NCI-H460 (cell line): Measurements from ENCODE around the gene NELL2. TPM values are rescaled to one million over a fixed set of nuclear protein-coding genes. Genes with fewer than 3 reads are reported as not detected.

Experiments used
- DNase-seq: peaks from one replicate; pipeline ENCODE4 v3.0.0-alpha.2; 2016; ENCODE audit warnings: low read depth; ENCODE audit errors: extremely low read depth
- total RNA-seq: library from RNA; depleted of rRNA; stranded (reverse); fragments of >200 nt; shearing (Covaris generic); gene quantifications from 2 replicates; pipeline ENCODE4 v1.2.3, GENCODE V29; 2014

The NELL2 gene
- total RNA-seq, 1 experiment from 2014 or later: 0.15 TPM

DNA sequence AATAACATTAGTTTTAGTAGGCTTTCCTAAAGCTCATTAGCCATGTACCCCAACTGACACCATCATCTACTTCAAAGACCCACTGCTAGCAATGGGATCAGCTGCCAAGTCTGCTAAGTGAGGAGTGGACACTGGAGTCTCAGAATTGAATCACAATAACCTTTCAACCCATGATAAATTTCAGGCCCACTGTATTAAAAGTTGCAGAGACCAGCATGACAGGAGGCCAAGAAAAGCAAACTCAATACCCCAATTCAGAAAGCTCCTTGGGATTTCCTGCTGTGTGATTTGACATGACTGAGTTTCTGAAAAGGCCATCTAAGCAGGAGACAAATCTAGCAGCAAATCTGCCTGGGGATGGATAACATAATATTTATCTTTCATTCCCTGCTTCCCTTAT lies 320.7 kb downstream of the NELL2 start:
- no peak for DNase-seq

DNA sequence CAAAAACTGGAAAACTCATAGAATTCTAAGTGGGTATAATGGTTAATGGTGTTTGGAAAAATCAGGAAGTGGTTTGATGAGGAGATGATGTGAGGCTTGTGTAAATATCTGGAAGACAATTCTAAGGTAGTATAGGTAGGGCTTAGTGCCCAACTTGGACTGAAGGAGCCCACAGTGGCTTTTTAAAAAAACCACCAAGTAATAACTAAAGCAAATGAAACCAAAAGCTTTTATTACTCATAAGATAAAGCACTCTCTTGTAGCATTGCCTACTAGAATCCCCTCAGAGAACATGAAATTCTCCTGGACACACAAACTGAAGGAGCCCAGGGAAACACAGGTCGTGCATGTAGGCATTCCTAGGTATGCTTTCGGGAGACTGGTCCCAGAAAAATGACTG lies 324.5 kb downstream of the NELL2 start:
- DNase-seq: no peak

DNA sequence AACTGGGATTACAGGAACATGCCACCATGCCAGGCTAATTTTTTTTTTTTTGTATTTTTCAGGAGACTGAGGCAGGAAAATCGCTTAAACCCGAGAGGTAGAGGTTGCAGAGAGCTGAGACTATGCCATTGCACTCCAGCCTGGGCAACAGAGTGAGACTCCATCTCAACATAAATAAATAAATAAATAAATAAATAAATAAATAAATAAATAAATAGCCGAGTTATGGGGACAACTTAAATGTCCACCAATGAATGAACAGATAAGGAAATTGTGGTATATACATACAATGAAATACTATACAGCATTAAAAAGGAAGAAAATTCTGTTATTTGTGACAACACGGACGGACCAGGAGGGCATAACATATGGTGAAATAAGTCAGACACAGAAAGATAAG lies 325.7 kb downstream of the NELL2 start:
- DNase-seq: no peak

DNA sequence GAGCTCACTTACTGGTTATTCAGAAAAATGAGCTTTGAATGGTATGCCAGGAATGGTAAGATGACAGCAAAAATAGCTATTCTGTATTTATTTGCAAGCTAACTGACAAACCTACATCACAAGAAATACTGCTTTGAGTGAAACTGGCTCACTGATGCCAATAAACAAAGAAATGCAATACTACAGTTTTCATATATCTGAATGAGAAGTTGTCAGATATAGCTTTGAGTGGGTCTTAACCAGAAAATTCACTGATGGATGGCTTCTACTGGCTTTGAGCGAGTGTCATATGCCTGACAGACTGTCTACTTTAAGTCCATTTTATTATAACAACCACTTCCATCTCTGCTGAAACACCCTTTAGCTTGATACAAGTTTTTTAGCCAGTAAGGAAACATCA lies 330.1 kb downstream of the NELL2 start:
- DNase-seq: no peak

DNA sequence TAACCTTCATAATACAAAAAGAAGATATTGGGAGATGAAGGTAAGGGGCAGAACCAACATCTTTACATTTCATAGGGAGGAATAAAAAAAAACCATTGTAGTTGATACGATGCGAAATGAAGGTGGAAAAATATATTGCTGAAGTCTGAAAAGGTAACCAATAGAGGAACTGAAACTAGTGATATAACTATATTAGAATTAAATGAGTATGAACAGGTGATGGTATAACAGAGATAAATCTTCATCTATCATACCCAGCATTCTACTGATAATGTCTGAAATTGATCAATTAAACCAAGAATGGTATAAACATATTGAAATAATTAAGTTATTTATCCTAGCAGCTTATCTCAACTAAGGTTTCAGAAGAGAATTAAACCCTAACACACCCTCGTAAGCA lies 332.1 kb downstream of the NELL2 start:
- DNase-seq: no peak

DNA sequence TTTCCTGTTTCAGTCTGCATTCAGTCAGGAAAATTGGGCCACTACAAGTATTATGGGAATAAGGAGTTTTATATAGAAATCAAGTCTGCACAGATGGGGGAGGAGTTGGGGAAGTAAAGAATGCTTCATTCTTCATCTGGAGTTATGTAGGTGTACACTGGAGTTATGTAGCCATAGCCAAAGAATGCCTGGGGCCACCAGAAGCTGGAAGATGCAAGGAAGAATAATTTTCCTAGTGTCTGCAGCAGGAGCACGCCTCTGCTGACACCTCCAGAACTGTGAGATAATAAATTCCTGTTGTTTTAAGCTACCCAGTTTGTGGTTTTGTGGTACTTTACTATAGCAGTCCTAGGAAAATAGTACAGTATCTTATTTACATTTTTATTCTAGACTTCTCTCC lies 333.4 kb downstream of the NELL2 start:
- no peak for DNase-seq

DNA sequence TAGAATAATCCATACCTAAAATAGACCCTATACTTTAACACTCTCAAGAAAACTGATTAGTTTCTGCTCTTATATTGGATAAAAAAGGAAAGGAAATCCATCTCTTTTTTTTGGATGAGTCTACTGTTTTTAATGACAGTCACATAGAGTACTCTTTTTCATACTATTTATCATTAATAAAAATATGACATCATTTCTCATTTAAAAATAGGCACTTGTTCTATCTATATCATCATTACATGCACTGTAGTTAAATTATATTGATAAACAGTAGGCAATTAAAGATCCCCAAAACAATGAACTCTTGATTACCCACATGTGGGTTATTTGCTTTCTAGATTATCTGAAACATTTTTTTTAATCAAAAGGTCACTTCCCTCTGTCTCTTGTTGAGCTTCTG lies 338.8 kb downstream of the NELL2 start:
- no peak for DNase-seq

DNA sequence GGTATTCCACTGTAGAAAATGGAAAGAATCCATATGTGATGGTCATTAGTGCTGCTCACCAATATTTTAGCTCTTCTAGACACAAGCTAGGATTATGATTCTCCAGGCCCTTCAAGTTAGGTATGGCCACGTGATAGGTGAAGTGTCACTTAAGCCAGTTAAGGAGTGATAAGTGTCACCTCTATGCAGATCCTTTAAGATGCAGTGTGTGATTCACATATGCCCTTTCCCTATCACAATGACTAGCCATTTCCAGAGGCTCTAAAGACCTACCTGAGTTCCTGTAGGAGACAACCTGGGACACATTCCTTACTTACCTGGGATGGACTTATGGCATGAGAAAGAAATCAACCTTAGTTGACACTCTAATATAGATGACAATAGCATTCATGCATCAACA lies 343.2 kb downstream of the NELL2 start:
- no peak for DNase-seq

DNA sequence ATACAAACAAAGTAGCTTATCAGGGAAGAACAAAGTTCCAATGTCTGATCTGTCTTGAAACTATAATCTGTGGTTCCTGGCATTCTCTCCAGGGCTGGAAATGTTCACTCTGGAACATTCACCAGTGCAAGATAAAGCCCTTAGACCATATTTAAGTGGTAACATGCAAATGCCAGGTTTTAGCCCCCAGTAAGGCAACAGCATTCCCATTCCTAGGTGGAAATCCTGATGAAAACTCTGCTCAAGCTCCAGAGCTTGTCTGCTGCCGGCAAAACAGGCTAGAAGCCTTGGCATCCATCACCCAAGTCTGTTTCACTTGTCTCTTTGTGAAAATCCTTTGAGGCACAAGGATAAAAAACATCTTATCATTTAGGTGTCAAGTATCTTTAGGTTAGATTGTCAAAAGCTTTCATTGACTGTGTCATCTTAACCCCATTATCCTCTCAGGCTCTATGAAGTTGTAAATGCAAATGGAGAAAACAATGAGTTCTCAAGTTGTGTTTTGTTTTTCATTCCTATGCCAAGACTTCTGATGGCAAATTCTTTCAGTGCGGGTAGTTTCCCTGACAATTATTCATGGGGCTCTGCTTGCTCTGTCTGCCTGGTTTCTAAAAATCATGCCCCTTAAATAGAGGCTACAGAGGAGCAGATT lies 344.7 kb downstream of the NELL2 start:
- DNase-seq: no peak

DNA sequence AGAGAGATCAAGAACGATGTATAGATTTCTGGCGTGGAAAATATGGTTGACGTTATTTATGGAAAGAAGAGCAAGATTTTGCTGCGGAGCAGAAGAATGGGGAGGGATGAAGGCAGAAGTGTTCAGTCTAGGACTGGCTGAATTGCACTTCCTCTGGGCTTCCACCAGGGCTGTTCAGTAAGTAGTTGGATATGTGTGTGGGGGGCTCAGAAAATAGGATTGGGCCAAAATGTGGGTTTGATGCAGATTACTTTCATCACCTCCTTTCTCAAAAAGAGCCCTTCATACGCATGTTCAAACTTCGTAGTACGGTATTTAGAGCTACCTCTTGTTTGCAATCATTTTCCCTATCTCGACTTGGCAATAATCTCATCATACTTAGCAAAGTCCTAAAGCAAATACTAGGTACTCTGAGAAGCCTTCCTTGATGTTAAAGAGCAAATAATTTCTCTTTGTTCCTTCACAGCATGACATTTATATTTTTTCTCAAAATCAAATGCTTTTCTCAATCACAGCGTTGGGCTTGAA lies 349.4 kb downstream of the NELL2 start:
- no peak for DNase-seq

DNA sequence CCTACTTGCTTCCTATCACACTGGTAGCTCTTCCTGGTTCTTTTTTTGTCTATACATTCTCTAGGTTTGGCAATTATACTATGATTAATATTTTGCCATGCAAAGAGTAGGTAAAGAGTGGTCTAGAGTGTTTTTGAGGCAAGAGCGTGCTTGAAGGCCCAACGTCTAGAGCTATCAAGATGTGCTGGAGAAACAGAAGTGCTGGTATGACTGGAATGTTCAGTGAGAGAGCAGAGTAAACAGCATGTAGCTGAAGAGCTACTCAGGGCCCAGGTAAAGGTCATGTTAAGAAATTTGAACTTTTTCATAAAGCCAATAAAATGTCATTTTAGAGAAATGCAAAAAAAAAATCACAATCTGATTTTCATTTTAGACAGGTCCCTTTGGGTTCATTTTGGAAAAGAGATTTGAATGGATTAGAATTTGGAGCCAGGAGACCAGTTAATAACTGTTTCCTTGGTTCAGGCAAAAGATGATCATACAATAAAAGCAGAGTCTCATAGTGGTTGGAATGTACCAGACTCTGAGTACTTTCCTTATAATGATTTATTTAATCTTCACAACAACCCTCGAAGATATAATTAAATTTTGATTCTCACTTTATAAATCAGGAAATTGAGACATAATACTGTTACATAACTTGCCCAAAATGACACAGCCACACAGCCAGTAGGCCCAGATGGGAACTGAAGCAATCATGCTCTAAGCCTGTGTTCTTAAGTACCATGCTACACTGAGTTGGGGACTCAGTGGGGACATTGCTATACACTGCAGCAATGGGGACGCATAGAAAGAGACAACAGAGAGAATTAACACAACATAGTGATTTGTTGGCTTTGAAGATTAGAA lies 350.1 kb downstream of the NELL2 start:
- DNase-seq: no peak

DNA sequence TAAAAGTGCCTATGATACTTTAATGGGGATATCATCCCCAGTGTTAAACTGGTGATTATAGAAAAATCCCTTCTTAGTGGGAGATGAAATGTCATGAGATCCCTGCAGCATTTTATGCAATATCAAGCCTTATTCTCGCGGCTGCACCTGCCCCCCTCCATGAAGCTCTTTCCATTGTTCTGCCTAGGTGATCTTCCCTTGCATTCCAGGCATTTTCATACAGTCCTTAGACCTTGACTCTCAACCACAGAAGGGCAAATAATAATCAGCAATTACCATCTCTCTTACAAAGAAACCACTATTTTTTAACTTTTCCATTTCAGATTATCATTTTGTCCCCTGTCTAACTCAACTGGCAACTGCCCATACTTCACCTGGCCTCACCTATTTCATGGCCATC lies 352.3 kb downstream of the NELL2 start:
- DNase-seq: no peak

DNA sequence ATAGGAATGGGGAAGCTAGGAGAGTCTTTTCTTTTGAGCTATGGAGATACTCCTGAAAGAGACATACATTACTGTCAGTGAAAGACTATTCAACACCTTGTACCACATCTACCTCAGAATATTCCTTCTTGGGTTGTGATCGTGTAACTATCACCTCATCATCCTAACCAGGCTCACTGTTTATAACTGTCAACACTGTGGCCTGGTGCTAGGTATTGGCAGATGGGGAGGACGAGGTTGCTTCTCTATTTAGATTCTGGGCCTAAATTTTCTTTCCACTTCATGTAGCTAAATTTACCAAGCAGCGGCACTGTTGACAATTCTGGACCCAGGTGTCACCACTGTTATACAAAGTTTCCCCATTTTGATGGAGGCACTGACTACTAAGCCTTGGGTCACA lies 354.4 kb downstream of the NELL2 start:
- DNase-seq: no peak

DNA sequence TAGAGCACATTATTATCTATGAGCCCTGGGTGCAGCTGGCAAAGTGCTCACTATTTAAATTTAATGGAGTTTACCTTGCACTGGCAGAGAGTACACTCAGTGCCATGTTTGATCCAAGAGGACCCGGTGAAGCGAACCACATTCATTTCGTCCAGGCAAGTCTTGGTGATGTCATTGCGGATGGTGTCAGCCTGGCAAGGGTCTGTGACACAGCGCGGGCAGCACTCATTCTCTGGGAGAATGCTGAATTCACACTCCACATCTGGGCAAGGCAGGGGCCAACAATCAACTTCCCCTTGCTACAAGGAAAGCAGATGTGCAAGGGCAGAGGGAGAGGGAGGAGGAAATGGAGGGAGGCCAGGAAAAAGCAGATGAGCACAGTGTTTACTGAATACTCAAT lies 356.2 kb downstream of the NELL2 start:
- DNase-seq: no peak

DNA sequence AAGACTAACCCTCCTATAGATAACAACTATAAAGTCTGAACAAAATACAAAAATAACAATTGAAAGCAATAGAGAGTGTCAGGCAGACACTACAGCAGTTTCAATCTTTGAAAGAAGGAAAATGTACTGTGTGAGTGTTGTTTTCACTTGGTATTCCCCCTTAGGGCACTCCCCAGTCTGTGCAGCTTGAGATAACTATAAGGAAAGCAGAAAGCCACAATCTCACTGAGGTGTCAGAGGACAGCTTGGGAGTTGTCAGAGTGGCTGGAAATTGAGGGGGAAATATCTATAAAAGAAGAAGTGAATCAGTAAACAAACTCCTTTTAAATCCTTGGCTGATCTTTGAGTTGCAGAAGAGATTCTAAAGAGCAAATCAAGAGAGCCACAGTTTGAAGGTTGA lies 364.8 kb downstream of the NELL2 start:
- DNase-seq: no peak

DNA sequence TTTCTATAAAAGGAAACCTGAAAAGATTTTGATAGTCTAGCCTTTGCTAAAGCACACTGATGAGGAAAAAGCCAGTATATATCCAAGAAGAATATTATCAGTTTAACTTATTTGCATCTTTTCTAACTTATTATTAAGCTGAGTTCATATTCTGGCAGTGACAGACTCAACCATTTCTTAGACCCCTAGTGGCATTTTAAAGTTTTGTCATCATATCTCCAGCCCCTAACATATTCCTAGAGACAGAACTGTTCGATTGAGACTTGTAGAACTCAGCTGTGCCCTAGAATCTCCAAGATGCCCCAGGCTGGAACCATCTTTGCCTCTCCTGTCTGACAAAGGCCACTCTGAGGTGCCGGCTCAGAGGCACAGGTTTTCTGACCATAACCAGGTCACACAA lies 365.6 kb downstream of the NELL2 start:
- no peak for DNase-seq

DNA sequence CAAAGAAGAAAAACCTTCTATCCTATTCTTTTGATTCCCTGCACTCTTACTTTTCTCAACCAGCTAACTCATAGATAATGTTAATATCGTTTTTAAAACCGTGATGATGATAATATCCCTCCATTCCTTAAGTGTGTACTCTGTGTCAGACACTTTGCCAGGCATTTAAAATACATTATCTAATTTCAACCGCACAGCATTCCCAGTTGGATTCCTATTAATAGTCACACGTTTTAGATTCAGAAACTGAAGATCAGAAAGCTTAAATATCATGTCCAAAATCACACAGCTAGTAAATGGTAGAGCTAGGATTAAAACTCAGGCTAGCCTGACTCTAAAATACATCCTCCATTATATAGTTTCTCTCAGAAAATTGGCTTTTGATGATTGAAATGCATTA lies 366.0 kb downstream of the NELL2 start:
- no peak for DNase-seq

DNA sequence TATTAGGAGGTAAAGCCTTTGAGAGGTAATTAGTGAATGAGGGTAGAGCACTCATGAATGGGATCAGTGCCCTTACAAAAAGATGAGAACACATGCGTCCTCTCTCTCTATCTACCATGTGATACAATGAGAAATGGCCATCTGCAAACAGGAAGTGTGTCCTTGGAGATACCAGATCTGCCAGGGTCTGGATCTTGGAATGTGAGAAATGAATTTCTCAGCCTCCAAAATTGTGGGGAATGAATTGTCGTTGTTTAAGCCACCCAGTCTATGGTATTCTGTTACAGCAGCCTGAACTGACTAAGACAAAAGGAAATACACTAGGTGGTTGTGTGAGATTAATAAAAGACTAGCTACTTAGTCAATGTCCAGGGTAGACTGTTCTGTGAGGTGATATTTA lies 366.6 kb downstream of the NELL2 start:
- no peak for DNase-seq

DNA sequence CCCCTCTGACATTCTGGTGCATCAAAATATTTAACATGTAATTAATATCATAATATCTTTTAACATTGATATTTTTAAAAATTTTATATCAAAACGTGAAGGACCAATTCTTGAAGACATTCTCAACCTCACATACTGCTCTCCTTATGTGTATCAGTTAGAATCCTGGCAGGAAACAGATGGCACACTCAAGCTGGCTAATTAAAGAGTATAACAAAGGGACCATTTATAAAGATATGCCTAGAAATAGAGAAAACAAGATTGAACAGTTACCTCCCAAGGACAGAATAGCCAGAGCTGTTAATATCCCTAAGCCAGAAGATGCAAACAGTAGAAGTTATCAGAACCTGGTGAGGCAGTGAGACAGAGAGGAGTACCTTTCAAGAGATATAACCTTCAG lies 368.7 kb downstream of the NELL2 start:
- DNase-seq: no peak

DNA sequence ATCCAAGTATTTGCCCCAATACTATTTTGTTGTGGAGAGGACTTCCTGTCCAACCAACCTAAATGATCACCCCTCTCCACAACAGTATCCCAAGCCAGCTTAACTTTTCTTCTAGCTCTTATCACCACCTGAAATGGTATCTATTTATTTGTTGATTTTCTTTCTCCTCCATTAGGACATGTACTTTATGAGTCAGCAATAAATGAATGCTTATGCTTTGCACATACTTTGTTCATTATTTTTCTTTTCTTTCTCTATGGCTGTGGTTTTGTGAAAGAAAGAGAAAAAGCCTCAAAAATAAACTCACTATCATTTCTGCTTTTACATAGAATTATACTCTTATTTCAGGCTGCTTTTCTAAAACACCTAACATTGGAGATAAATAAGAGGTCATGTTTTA lies 371.3 kb downstream of the NELL2 start:
- DNase-seq: no peak

DNA sequence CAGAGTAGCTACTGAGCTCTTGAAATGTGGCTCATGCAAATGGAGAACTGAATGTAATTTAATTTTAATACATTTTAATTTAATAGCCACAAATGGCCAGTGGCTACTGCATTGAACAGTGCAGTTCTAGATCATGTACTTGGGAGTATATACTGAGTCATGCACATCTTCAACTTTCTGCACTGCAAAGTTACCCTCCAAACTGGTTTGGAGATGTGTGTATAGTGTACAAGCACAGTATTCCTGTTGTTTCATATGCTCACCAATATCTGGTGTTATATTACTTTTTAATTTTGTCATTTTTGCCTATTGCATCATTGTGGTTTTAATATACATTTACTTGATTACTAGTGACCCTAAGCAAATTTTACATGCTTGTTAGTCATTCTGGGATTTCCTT lies 372.8 kb downstream of the NELL2 start:
- no peak for DNase-seq

DNA sequence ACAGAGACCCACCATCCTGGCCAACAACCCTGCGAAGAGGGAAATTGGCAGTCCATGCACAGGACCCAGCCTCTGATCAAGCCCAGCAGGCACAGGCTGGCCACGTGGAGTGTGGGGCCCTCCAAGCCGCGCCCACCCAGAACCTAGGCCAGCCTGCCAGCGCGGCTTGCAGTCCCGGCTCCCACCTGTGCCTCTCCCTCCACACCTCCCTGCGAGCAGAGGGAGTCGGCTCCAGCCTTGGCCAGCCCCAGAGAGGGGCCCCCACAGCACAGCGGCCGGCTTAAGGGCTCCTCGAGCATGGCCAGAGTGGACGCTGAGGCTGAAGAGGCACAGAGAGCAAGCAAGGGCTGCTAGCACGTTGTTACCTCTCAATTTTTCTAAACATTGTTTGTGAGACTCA lies 373.4 kb downstream of the NELL2 start:
- DNase-seq: no peak
